HL-60 (cell line): ENCODE results near the gene NRF1.

Experiments used
- CTCF ChIP-seq: IDR thresholded peaks from one replicate; pipeline ENCODE4 v1.5.1; 2011; ENCODE audit warnings: low read length, control low read depth, inconsistent platforms; ENCODE audit not compliant: insufficient read depth
- GABPA ChIP-seq: IDR thresholded peaks from 2 replicates; pipeline ENCODE4 v1.6.1; 2012; ENCODE audit warnings: low read depth
- POLR2AphosphoS5 ChIP-seq: IDR thresholded peaks from 2 replicates; pipeline ENCODE4 v1.6.1; 2012; ENCODE audit warnings: low read depth
- REST ChIP-seq: IDR thresholded peaks from 2 replicates; pipeline ENCODE4 v1.6.1; 2012; ENCODE audit warnings: low read depth; ENCODE audit not compliant: insufficient replicate concordance
- SPI1 ChIP-seq: IDR thresholded peaks from 2 replicates; pipeline ENCODE4 v1.6.1; 2012; ENCODE audit warnings: low read depth, mild to moderate bottlenecking, borderline replicate concordance

- TF ChIP-seq CTCF (no peak), POLR2AphosphoS5 (no peak), REST (no peak), GABPA (no peak), SPI1 (no peak)
These were observed 117.5 kb downstream of the NRF1 start for GRCh38 chr7:129728875-129729467.
